ENCODE data around the gene PRELP.
"Not testable (repeated sequence)": the region's sequence is repeated elsewhere in the genome, so short reads cannot be mapped to it uniquely, and the experiment has no call there.

PRELP gene

GRCh38 chr1:203475012-203475981 is at the start of gene PRELP:
PRELP (plus strand) TSS chr1:203475806; CDS start chr1:203483185, 7,379 bp downstream.
- no peak for DNase-seq (ENCODE audit: low read depth)

- DNase-seq (ENCODE audit: low read depth), result no peak
These were observed 49.2 kb upstream of the PRELP start for GRCh38 chr1:203426366-203426765.

GRCh38 chr1:203426870-203427269 is 48.7 kb upstream of the PRELP start:
- no peak for DNase-seq (ENCODE audit: low read depth)

GRCh38 chr1:203427451-203427850 is 48.2 kb upstream of the PRELP start:
- DNase-seq (ENCODE audit: low read depth), result no peak

GRCh38 chr1:203428981-203429599 is 46.5 kb upstream of the PRELP start:
- DNase-seq (ENCODE audit: low read depth), result no peak

GRCh38 chr1:203435615-203436014 is 40.0 kb upstream of the PRELP start:
- no peak for DNase-seq (ENCODE audit: low read depth)

- no peak for DNase-seq (ENCODE audit: low read depth)
These were observed 37.8 kb upstream of the PRELP start for GRCh38 chr1:203437696-203438315.

DNA sequence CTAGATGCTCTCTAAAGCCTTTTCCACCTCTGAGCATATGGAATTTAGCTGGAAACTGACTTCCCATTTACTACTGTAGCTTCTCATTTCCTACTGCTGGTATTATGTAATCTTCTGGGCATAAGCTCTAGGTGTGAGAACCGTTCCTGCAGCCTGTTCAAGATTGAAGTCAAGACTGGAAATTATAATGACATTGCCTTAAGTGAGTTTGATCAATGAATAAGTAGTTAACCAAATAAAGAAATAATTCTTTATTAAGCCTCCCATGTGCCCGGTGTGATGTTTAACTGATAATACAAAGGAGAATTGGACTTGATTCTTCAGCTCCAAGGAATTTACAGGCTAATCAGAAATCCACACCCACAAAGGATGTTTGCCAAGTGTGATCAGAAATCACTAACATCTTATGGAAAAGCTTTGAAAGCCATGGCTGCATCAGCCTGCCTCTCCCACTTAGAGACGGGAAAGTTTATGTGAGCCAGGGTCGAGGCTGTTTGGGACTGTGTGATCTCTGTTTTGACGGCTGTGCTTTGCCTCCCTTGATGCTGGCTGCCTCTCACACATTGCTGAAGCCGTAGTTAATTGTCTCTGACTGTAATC is 36.4 kb upstream of the PRELP start:
- DNase-seq (ENCODE audit: low read depth), result no peak

DNA sequence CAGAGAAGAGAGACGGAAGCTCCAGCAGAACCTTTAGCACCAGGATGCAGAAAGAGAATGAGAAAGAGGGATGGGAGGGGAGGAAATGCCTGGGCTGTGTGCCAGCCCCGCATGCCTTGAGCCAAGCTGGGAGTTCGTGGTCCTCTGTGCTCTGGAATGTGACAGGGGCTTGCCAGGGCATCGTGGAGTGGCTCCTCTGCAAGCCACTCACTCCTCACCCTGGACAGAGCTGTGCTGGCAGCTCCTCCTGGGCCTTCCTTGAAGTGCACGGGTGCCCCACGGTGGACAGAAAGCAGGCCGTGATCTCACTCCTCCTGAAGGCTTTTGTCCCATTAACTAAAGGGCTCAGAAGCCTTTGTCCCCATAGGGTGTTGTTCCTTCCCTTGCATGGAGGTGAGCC is 34.8 kb upstream of the PRELP start:
- DNase-seq (ENCODE audit: low read depth), result peak; percentile 8

DNA sequence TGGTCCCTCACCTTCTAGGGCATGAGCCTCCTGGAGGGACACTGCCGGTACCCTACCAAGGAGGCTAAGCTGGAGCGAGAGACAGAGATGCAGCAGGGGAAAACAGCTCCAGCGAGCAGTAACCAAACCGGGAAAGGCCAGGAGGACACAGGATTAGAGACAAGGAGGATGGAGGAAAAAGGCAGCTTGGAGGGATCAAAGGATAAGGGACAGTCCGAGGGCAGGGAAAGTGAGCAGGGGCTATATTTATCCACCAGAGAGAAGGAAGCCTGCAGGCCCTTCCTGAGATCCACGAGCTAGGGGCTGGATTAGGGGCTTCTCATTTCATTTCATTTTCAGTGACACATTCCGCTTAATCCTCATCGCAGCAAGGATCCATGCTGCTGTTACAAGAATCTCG is 33.8 kb upstream of the PRELP start:
- no peak for DNase-seq (ENCODE audit: low read depth)

DNA sequence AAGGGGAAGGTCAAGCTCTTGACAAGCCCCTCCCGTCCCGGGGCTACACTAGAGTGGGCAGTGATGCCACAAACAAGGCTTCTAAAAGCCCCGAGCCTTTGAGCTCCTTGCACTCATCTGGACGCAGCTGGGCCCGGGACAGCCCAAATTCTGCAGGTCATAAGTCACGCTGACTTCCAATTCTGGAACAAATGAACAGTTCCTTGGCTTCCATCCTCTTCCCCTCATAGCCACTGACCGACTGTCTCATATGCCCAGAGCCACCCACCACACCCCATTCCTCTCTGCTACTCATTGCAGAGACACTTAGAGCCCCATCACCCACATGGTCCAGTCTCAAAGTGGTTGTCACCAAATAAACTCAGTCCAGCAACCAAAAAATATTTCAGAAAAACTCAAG is 32.8 kb upstream of the PRELP start:
- no peak for DNase-seq (ENCODE audit: low read depth)

- DNase-seq (ENCODE audit: low read depth), result no peak
These were observed 32.3 kb upstream of the PRELP start for GRCh38 chr1:203443296-203443695.

DNA sequence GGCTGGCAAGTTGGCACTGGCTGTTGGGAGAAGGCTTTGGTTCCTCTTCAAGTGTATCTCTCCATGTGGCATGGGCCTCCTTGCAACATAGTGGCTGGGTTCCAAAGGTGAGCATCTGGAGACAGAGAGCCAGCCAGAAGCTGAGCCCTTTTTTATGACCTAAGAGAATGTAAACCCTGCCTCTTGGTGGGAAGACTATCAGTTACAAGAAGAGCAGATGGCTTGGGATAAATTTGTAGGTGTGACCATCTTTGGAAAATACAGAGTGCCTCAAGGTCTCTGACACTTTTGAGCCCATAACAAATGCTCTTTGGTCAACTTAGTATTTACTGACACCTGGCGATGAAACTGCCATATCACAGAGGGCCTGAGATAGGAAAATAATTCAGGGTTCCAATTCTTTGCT is 31.4 kb upstream of the PRELP start:
- DNase-seq (ENCODE audit: low read depth), result no peak

GRCh38 chr1:203447151-203447550 is 28.5 kb upstream of the PRELP start:
- DNase-seq (ENCODE audit: low read depth), result no peak

GRCh38 chr1:203447598-203447997 is 28.0 kb upstream of the PRELP start:
- DNase-seq (ENCODE audit: low read depth), result not testable (repeated sequence)

DNA sequence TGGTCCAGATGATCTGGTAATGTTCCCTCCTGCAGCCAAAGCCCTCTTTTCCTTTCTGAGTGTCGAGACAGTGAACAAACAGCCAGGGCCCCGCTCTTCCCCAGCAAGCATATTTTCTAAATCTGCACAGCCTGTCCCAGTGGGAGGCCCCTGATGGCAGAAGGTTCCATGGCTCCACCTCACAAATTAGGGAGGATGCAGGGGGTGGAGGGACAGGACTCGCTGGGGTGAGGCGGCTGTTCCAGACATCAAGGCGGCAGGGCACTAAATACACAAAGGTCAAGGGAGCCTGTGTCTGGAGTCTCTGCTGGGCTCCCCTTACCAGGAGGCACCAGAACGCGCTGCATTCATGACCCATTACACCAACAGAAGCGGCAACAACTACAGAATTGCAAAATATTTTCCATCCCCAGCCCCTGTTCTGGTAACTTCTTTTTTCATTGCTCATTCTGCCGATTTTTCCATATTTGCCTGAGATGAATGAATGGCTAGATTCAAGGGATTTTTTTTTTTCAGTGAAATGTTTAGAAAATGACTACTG is 27.0 kb upstream of the PRELP start:
- no peak for DNase-seq (ENCODE audit: low read depth)

GRCh38 chr1:203450001-203450400 is 25.6 kb upstream of the PRELP start:
- DNase-seq (ENCODE audit: low read depth), result no peak

- no peak for DNase-seq (ENCODE audit: low read depth)
These were observed 25.0 kb upstream of the PRELP start for GRCh38 chr1:203450479-203451149.

- no peak for DNase-seq (ENCODE audit: low read depth)
These were observed 23.5 kb upstream of the PRELP start for GRCh38 chr1:203451836-203452784.

DNA sequence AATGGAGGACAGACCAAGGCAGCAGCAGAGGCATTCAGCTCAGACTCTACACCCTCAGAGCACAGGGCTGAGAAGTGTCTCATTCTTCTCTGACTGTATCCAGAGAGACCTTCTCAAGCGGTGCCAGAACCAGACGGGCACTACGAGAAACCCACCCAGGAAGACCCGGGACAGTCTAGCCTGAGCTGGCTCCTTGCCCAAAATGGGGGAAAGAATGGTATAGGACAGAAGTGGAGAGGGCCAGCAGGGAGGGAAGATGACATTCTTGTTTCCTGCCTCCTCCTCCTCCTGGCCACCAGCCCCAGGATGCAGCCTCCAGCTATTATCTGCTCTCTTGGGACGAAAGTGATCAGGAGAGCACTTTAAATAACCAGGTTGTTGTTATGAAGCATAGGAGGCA is 22.6 kb upstream of the PRELP start:
- no peak for DNase-seq (ENCODE audit: low read depth)
